Measurements from ENCODE around the gene LEMD2.

GRCh38 chr6:33816911-33817310 is 28.0 kb upstream of the LEMD2 start:
- TF ChIP-seq CTCF (IDR thresholded peaks at IDR 0.05) (no peak), POLR2A (IDR thresholded peaks at IDR 0.05) (no peak), POLR2AphosphoS5 (IDR thresholded peaks at IDR 0.05) (no peak)
